Esophagus muscularis mucosa (tissue), 4 donors: Measurements from ENCODE around the gene HDAC3. TPM values are rescaled to one million over a fixed set of nuclear protein-coding genes. Genes with fewer than 3 reads are reported as not detected.

Experiments
- DNase-seq: peaks from one replicate; pipeline ENCODE4 v3.0.0-alpha.2; 2017; ENCODE audit errors: extremely low spot score
- H3K27ac ChIP-seq, 4 donors: fragments of 200-600 bp; sonication (generic); replicated peaks in 1 of 4; 1 replicate in 3 of 4; 2 replicates in 1 of 4; pipeline ENCODE4 v1.5.1; 2016 to 2019; ENCODE audit warnings: mild to moderate bottlenecking in 1 of 4
- H3K27me3 ChIP-seq, 4 donors: fragments of 200-600 bp; sonication (generic); one replicate each; pipeline versions ENCODE4 v1.5.1 to v1.6.0; 2016 to 2019
- H3K36me3 ChIP-seq, 4 donors: fragments of 200-600 bp; sonication (generic); one replicate each; pipeline ENCODE4 v1.5.1; 2016 to 2019
- H3K4me1 ChIP-seq, 4 donors: fragments of 200-600 bp; sonication (generic); one replicate each; pipeline ENCODE4 v1.5.1; 2016 to 2019
- H3K4me3 ChIP-seq, 4 donors: fragments of 200-600 bp; sonication (generic); 1 replicate in 2 of 4; 2 replicates in 2 of 4; pipeline ENCODE4 v1.5.1; 2016 to 2019; ENCODE audit warnings: mild to moderate bottlenecking in 4 of 4, moderate library complexity in 1 of 4
- H3K9me3 ChIP-seq, 4 donors: fragments of 200-600 bp; sonication (generic); 1 replicate in 3 of 4; 2 replicates in 1 of 4; pipeline ENCODE4 v1.5.1; 2016 to 2019
- EP300 ChIP-seq: sonication (generic); formaldehyde crosslinking; IDR thresholded peaks from one replicate; pipeline ENCODE4 v1.6.1; 2017; ENCODE audit warnings: antibody characterized with exemption
- POLR2A ChIP-seq: fragments of 450-650 bp; IDR thresholded peaks from one replicate; pipeline ENCODE4 v1.6.1; 2017; ENCODE audit warnings: antibody characterized with exemption, moderate library complexity, mild to moderate bottlenecking, low read depth
- POLR2AphosphoS5 ChIP-seq, 2 donors: sonication (generic); formaldehyde crosslinking; IDR thresholded peaks; one replicate each; pipeline ENCODE4 v1.6.1; 2017; ENCODE audit warnings: antibody characterized with exemption in 2 of 2
- WGBS: methylation state at CpG from one replicate; pipeline ENCODE4 v1.1.5; 2018; 5-methylcytosine and 5-hydroxymethylcytosine counted together
- intact Hi-C: fragments of 100-400 bp; cut with DNase I; formaldehyde crosslinking; loops from one replicate; pipeline ENCODE4 v1.15.1; 2023
- total RNA-seq, 4 donors: library from RNA; depleted of rRNA; stranded (reverse); fragments of >200 nt; gene quantifications; one replicate each; pipeline versions ENCODE4 v1.1.0 to v1.2.1, GENCODE V29; 2016
- TF ChIP-seq, protein P1 (sequence below), 3 experiments: fragments of 200-600 bp in 2 of 3; fragments of 450-650 bp in 1 of 3; sonication (generic) in 2 of 3; IDR thresholded peaks; one replicate each; pipeline ENCODE4 v1.5.1; 2017 to 2019; ENCODE audit warnings: antibody characterized with exemption in 3 of 3, mild to moderate bottlenecking in 2 of 3, moderate library complexity in 1 of 3

Gene HDAC3
- total RNA-seq, 4 donors from 2014 or later: 30.3 to 54.4 (median 44.3) TPM

- peaks cover 0 to 3% (median 0%) of the 10 kb centered on the region in 4 donors for H3K9me3 ChIP-seq
- H3K4me1 ChIP-seq: peaks cover 28 to 47% (median 36%) of the 10 kb centered on the region in 4 donors
- H3K4me3 ChIP-seq: peak overlapping the region; percentile 74 to 99 (median 76)
- TF ChIP-seq EP300 (no peak), POLR2AphosphoS5 (IDR thresholded peaks at IDR 0.05) (no peak), POLR2A (no peak)
- TF ChIP-seq, protein P1, sequence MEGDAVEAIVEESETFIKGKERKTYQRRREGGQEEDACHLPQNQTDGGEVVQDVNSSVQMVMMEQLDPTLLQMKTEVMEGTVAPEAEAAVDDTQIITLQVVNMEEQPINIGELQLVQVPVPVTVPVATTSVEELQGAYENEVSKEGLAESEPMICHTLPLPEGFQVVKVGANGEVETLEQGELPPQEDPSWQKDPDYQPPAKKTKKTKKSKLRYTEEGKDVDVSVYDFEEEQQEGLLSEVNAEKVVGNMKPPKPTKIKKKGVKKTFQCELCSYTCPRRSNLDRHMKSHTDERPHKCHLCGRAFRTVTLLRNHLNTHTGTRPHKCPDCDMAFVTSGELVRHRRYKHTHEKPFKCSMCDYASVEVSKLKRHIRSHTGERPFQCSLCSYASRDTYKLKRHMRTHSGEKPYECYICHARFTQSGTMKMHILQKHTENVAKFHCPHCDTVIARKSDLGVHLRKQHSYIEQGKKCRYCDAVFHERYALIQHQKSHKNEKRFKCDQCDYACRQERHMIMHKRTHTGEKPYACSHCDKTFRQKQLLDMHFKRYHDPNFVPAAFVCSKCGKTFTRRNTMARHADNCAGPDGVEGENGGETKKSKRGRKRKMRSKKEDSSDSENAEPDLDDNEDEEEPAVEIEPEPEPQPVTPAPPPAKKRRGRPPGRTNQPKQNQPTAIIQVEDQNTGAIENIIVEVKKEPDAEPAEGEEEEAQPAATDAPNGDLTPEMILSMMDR (IDR thresholded peaks at IDR 0.05): peak in 2 of 3 experiments; percentile 15 to 31
- intact Hi-C loops: no loop called here
- peaks cover 0 to 26% (median 2%) of the 10 kb centered on the region in 4 donors for H3K36me3 ChIP-seq
- peak overlapping the region in 1 of 4 donors; percentile 78 for H3K27ac ChIP-seq
- DNase-seq: no peak
- peaks cover 0 to 9% (median 0%) of the 10 kb centered on the region in 4 donors for H3K27me3 ChIP-seq
- 5% methylated on average over 27 of the region's 40 CpGs for WGBS
Measured at GRCh38 chr5:141637767-141638419, 1.2 kb upstream of the HDAC3 start.

GRCh38 chr5:141637123-141637766, 596 bp upstream of the HDAC3 start:
- H3K4me3 ChIP-seq: peak overlapping the region; percentile 74 to 99 (median 76)
- H3K36me3 ChIP-seq: peaks cover 0 to 25% (median 4%) of the 10 kb centered on the region in 4 donors
- intact Hi-C loops: no loop called here
- peak overlapping the region; percentile 78 to 81 (median 78) for H3K27ac ChIP-seq
- peaks cover 0 to 3% (median 0%) of the 10 kb centered on the region in 4 donors for H3K9me3 ChIP-seq
- peaks cover 0 to 9% (median 0%) of the 10 kb centered on the region in 4 donors for H3K27me3 ChIP-seq
- under 1% methylated on average over 20 of the region's 63 CpGs for WGBS
- DNase-seq: no peak
- H3K4me1 ChIP-seq: peaks cover 28 to 54% (median 39%) of the 10 kb centered on the region in 4 donors
- TF ChIP-seq, protein P1 (IDR thresholded peaks at IDR 0.05): no peak
- TF ChIP-seq EP300 (no peak), POLR2AphosphoS5 (IDR thresholded peaks at IDR 0.05) (no peak), POLR2A (no peak)

- 8% methylated on average over 4 of the region's 4 CpGs for WGBS
- TF ChIP-seq EP300: no peak
- TF ChIP-seq, protein P1 (IDR thresholded peaks at IDR 0.05): no peak
- no peak for TF ChIP-seq POLR2AphosphoS5 (IDR thresholded peaks at IDR 0.05)
- TF ChIP-seq POLR2A: no peak
Measured at GRCh38 chr5:141636106-141636412, 590 bp downstream of the HDAC3 start.

GRCh38 chr5:141635646-141636045, 1.0 kb downstream of the HDAC3 start:
- TF ChIP-seq, protein P1 (IDR thresholded peaks at IDR 0.05): no peak
- TF ChIP-seq EP300 (no peak), POLR2AphosphoS5 (IDR thresholded peaks at IDR 0.05) (no peak), POLR2A (no peak)
- intact Hi-C loops: no loop called here
- peaks cover 0 to 3% (median 0%) of the 10 kb centered on the region in 4 donors for H3K9me3 ChIP-seq
- peaks cover 28 to 57% (median 39%) of the 10 kb centered on the region in 4 donors for H3K4me1 ChIP-seq
- peak overlapping the region in 1 of 4 donors; percentile 79 for H3K27ac ChIP-seq
- peaks cover 0 to 9% (median 0%) of the 10 kb centered on the region in 4 donors for H3K27me3 ChIP-seq
- peak overlapping the region; percentile 74 to 99 (median 76) for H3K4me3 ChIP-seq
- H3K36me3 ChIP-seq: peaks cover 0 to 15% (median 4%) of the 10 kb centered on the region in 4 donors
- 65% methylated on average over 7 of the region's 7 CpGs for WGBS
- no peak for DNase-seq

More at GRCh38 chr5:141636106-141636412, 590 bp downstream of the HDAC3 start:
- peak overlapping the region; percentile 74 to 99 (median 76) for H3K4me3 ChIP-seq
- H3K27ac ChIP-seq: peak overlapping the region; percentile 78 to 81 (median 78)
- no peak for DNase-seq
- peaks cover 0 to 19% (median 4%) of the 10 kb centered on the region in 4 donors for H3K36me3 ChIP-seq
- H3K9me3 ChIP-seq: peaks cover 0 to 3% (median 0%) of the 10 kb centered on the region in 4 donors
- peaks cover 28 to 57% (median 39%) of the 10 kb centered on the region in 4 donors for H3K4me1 ChIP-seq
- intact Hi-C loops: no loop called here
- peaks cover 0 to 9% (median 0%) of the 10 kb centered on the region in 4 donors for H3K27me3 ChIP-seq
